Measurements from ENCODE around the gene C20orf204.

The C20orf204 gene

GRCh38 chr20:64056889-64057627, 21.1 kb downstream of the C20orf204 start:
- DNase-seq, result no peak

- peak; percentile 85 for DNase-seq
These were observed 21.9 kb downstream of the C20orf204 start for GRCh38 chr20:64057628-64058498.

GRCh38 chr20:64058536-64058935, 22.6 kb downstream of the C20orf204 start:
- no peak for DNase-seq

GRCh38 chr20:64062276-64062595, 26.3 kb downstream of the C20orf204 start:
- DNase-seq, result no peak

GRCh38 chr20:64062596-64063388, 26.8 kb downstream of the C20orf204 start, which contains the start of gene TCEA2:
Gene TCEA2 (plus strand): TSS chr20:64063198. CDS start chr20:64063313, 115 bp downstream.
- peak; percentile 94 for DNase-seq

GRCh38 chr20:64063389-64064144, 27.6 kb downstream of the C20orf204 start:
- no peak for DNase-seq

- DNase-seq, result no peak
These were observed 28.2 kb downstream of the C20orf204 start for GRCh38 chr20:64064145-64064698.

- DNase-seq, result no peak
These were observed 29.3 kb downstream of the C20orf204 start for GRCh38 chr20:64065062-64065973.

- no peak for DNase-seq
These were observed 30.0 kb downstream of the C20orf204 start for GRCh38 chr20:64065974-64066343.

GRCh38 chr20:64067005-64067632, 31.1 kb downstream of the C20orf204 start:
- no peak for DNase-seq

GRCh38 chr20:64067733-64068307, 31.8 kb downstream of the C20orf204 start:
- DNase-seq, result no peak

GRCh38 chr20:64068386-64069208, 32.6 kb downstream of the C20orf204 start:
- DNase-seq, result no peak

GRCh38 chr20:64069209-64069613, 33.2 kb downstream of the C20orf204 start:
- no peak for DNase-seq

- no peak for DNase-seq
These were observed 33.7 kb downstream of the C20orf204 start for GRCh38 chr20:64069614-64070243.

GRCh38 chr20:64070244-64070993, 34.4 kb downstream of the C20orf204 start:
- DNase-seq, result no peak

- DNase-seq, result no peak
These were observed 35.7 kb downstream of the C20orf204 start for GRCh38 chr20:64071341-64072332.

Measured in stimulated activated CD4-positive, alpha-beta T cell treated with anti-CD3 and anti-CD28 coated beads, Interleukin-12 subunit alpha, Interleukin-12 subunit beta, amount 100 ng/mL, for 4 hours (primary cell).